Testis (tissue), 2 donors: ENCODE data around the gene SLC4A3.
"Not testable (repeated sequence)": the region's sequence is repeated elsewhere in the genome, so short reads cannot be mapped to it uniquely, and the experiment has no call there.

Source experiments
- POLR2A ChIP-seq: fragments of 450-650 bp; IDR thresholded peaks from one replicate; pipeline ENCODE4 v1.6.1; 2017; ENCODE audit warnings: antibody characterized with exemption, mild to moderate bottlenecking, moderate library complexity
- TF ChIP-seq, protein P1 (sequence below), 3 experiments: fragments of 450-650 bp in 2 of 3; fragments of 200-600 bp in 1 of 3; sonication (generic) in 1 of 3; IDR thresholded peaks; one replicate each; pipeline ENCODE4 v1.5.1; 2016 to 2019; ENCODE audit warnings: antibody characterized with exemption in 3 of 3, mild to moderate bottlenecking in 2 of 3, moderate library complexity in 1 of 3

GRCh38 chr2:219683474-219683873 is 56.0 kb downstream of the SLC4A3 start:
- TF ChIP-seq, protein P1, sequence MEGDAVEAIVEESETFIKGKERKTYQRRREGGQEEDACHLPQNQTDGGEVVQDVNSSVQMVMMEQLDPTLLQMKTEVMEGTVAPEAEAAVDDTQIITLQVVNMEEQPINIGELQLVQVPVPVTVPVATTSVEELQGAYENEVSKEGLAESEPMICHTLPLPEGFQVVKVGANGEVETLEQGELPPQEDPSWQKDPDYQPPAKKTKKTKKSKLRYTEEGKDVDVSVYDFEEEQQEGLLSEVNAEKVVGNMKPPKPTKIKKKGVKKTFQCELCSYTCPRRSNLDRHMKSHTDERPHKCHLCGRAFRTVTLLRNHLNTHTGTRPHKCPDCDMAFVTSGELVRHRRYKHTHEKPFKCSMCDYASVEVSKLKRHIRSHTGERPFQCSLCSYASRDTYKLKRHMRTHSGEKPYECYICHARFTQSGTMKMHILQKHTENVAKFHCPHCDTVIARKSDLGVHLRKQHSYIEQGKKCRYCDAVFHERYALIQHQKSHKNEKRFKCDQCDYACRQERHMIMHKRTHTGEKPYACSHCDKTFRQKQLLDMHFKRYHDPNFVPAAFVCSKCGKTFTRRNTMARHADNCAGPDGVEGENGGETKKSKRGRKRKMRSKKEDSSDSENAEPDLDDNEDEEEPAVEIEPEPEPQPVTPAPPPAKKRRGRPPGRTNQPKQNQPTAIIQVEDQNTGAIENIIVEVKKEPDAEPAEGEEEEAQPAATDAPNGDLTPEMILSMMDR (IDR thresholded peaks at IDR 0.05) = not testable (repeated sequence)
- not testable (repeated sequence) for TF ChIP-seq POLR2A
